ENCODE measurements around the gene CFAP100.

- TF ChIP-seq GATA3 (IDR thresholded peaks at IDR 0.05; ENCODE audit: low read depth, low read length) (no peak), GATA2 (IDR thresholded peaks at IDR 0.05; ENCODE audit: low read depth, low read length) (no peak)
These were observed 34.5 kb upstream of the CFAP100 start for GRCh38 chr3:126360046-126360713.
